ENCODE results near the gene COL11A1.
A peak's percentile ranks its signal among the peaks of the same experiment; 100 is the strongest.

Gene COL11A1

GRCh38 chr1:102899935-102900334, 208.4 kb downstream of the COL11A1 start:
- no peak for DNase-seq (ENCODE audit: low spot score)

GRCh38 chr1:102897557-102897956, 210.8 kb downstream of the COL11A1 start:
- peak; percentile 42 for DNase-seq (ENCODE audit: low spot score)

GRCh38 chr1:102896771-102897170, 211.6 kb downstream of the COL11A1 start:
- no peak for DNase-seq (ENCODE audit: low spot score)

DNA sequence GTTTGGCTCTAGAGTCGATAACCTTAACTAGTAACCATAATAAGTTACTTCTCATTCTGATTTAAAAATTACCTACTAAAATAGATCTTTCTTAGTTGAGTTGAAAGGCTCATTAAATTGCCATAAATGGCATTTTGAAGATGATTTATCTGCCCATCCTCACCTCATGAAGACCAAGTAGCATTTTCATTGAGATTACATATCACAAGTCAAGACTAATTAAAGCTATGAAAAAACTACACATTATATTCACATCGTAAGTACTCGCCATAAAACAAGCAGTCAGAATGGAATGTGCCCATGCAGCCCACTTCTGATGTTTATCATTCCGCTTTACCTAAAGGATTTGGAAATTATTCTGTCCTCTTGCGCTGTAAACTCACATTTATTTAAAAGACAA, 212.0 kb downstream of the COL11A1 start:
- DNase-seq (ENCODE audit: low spot score) = no peak

GRCh38 chr1:102891868-102892625, 216.3 kb downstream of the COL11A1 start:
- peak; percentile 73 for DNase-seq (ENCODE audit: low spot score)

GRCh38 chr1:102886638-102887037, 221.7 kb downstream of the COL11A1 start:
- DNase-seq (ENCODE audit: low spot score) = no peak

- DNase-seq (ENCODE audit: low spot score) = no peak
These were observed 224.1 kb downstream of the COL11A1 start for GRCh38 chr1:102884238-102884637.

DNA sequence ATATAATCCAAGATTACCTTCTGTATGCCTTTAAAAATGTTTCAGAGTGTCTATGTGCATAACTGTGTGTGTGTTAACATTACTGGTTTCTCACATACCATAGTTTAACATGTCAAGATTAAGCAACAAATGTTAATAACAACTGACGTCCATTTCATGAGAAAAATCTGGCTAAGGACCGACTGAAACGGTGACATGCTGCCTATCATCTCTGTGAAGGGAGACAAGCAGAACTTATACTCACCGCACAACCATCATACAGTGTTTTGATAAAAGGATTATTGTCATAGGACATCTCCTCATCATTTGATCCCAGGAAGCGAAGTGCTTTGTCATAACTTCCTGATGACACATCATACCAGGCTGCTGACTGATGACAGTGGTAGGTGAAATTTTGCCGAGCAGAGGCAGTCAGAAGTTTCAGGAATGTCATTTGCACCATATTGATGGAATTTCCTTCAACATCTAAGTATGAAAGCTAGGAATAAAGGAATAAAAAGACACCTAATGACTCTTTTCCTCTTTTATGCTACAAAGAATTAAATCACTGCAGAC, 228.8 kb downstream of the COL11A1 start:
- DNase-seq (ENCODE audit: low spot score) = peak; percentile 94

DNA sequence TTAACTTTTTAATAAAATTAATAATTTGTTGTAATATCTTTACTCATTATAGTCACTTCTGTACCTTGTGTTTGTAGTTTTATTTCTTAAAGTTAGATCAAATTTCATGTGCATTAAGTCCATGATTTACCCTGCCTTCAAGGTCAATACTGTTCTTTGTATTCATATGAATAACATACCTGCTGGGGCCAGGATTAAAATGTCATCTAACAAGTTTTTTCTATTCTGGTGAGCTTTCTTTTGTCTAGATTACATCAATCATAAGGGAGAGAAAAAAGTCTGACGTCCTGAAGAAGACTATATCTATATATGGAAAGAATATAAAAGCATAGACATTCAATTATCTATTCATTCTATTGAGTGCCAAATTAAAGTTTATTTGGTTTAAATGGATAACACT, 232.6 kb downstream of the COL11A1 start:
- DNase-seq (ENCODE audit: low spot score) = no peak

DNA sequence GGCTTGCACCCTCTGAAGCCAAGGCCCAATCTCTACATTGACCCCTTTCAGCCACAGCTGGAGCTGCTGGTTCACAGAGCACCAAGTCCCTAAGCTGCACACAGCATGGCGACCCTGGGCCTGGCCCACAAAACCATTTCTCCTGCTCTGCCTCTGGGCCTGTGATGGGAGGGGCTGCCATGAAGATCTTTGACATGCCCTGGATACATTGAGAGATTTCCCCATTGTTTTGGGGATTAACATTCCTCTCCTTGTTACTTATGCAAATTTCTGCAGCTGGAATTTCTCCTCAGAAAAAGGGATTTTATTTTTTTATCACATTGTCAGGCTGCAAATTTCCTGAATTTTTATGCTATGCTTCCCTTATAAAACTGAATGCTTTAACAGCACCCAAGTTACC, 235.8 kb downstream of the COL11A1 start:
- DNase-seq (ENCODE audit: low spot score) = no peak

DNA sequence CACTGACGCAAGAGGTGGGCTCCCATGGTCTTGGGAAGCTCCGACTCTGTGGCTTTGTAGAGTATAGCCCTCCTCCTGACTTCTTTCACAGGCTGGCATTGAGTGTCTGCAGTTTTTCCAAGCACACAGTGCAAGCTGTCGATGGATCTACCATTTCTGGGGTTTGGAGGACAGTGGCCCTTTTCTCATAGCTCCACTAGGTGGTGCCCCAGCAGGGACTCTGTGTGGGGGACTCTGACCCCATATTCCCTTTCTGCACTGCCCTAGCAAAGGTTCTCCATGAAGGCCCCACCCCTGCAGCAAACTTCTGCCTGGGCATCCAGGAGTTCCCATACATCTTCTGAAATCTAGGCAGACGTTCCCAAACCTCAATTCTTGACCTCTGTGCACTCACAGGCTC, 236.2 kb downstream of the COL11A1 start:
- no peak for DNase-seq (ENCODE audit: low spot score)

DNA sequence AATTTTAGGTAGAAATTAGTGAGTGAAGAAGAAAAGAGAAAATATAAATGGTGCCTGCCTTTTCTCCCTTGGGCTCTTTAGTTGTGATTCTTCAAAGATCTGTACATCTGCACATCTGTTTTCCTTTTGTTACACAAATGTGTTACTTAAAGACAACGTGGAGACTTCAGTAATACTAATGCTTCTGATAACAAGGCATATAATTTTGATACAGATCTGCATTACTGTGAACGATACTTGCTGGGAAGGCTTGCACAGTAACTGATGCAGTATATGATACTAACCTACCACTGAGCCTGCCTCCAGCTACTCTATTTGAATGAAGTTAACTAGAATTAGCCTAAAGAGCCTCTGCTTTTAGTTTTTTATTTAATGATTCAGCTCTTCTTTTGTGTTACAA, 244.6 kb downstream of the COL11A1 start:
- no peak for DNase-seq (ENCODE audit: low spot score)

- DNase-seq (ENCODE audit: low spot score) = no peak
These were observed 247.1 kb downstream of the COL11A1 start for GRCh38 chr1:102861247-102861646.

DNA sequence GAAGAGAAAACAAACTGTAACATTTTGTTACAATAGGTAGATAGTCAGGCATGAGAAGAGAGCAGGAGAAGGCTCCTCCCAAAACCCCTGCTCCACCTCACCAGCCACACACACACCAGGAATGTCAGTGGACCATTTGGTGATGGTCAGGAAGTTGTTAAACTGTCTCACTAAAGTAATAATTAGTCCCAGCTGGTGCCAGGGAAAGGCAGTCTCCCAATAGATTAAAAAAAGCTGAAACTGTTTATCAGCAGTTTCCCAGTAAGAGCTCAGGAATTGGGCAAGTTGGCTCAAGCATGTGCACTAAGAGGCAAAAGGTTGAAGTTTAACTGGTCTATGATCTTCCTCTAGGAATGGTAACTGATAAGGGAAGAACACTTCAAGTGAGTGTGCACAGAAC, 249.6 kb downstream of the COL11A1 start:
- DNase-seq (ENCODE audit: low spot score) = no peak

- DNase-seq (ENCODE audit: low spot score) = no peak
These were observed 251.1 kb downstream of the COL11A1 start for GRCh38 chr1:102857251-102857650.

- DNase-seq (ENCODE audit: low spot score) = no peak
These were observed 254.6 kb downstream of the COL11A1 start for GRCh38 chr1:102853701-102854187.

GRCh38 chr1:102853136-102853535, 255.2 kb downstream of the COL11A1 start:
- no peak for DNase-seq (ENCODE audit: low spot score)

DNA sequence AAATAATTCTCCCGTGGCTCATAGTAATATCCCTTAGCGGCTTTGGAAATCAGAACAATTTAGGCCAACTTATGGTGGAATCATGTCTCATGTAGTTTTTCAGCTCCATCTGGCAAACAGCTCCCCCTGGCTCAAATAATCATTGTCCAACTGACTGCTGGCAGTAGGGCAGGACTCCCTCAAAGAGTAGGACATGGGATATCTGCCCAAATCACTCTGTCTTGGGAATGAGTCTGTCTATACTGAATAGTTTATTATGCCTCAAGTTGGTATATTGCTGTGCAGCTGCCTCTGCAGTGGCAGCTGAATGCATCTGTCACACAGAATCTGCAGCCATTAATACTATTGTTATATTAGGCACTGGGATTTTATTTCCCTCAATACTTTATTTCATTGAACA, 255.7 kb downstream of the COL11A1 start:
- no peak for DNase-seq (ENCODE audit: low spot score)

DNA sequence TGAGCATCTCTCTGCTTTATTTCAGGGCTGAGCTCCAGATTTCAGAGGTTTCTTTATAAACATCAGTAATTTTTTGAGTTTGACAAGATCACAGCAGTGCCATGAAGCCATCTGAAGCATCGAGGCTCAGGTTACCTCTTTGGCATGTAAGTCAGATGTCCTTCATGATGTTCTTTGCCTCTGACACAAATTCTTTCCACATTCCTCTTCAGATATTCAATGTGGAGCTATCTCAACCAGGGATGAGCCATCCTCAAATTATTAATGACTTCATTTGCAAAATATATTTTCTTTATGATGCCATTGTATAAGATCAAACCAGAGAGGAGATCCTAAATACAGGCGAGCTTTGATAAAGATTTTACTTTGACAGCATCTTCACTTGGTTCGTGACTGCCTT, 256.7 kb downstream of the COL11A1 start:
- no peak for DNase-seq (ENCODE audit: low spot score)

- no peak for DNase-seq (ENCODE audit: low spot score)
These were observed 265.7 kb downstream of the COL11A1 start for GRCh38 chr1:102842606-102843005.

- DNase-seq (ENCODE audit: low spot score) = no peak
These were observed 267.6 kb downstream of the COL11A1 start for GRCh38 chr1:102840741-102841140.

DNA sequence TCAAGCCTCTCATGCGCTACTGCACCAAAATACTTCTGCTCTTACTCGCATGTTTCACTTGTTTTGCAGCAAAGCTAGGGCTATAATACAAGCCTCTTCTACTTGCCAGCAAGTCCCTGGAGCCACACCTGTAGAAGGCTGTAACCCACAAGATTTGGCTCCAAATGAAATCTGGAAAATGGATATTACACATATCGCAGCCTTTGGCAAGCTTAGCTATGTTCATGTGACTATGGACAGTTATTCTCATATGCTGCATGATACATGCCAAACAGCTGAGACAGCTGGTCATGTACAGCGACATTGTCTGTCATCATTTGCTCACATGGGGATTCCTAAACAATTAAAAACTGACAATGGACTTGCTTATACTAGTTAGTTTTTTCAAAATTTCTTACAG, 270.3 kb downstream of the COL11A1 start:
- no peak for DNase-seq (ENCODE audit: low spot score)

- DNase-seq (ENCODE audit: low spot score) = no peak
These were observed 270.8 kb downstream of the COL11A1 start for GRCh38 chr1:102837551-102837950.

GRCh38 chr1:102836991-102837390, 271.3 kb downstream of the COL11A1 start:
- no peak for DNase-seq (ENCODE audit: low spot score)
